HepG2 (cell line): ENCODE data around the gene CPED1. TPM values are rescaled to one million over a fixed set of nuclear protein-coding genes. Genes with fewer than 3 reads are reported as not detected.

Experiments used
- ATAC-seq: fragments of 200-7000 bp; cut with Tn5 transposase; 3 replicates; pipeline ENCODE4 v1.9.1; 2020; ENCODE audit warnings: mild to moderate bottlenecking, moderate library complexity
- BruUV-seq: library from RNA; stranded (reverse); fragments of 400-500 nt; replicated peaks from 2 replicates; lab custom pipeline; 2021; lab: Mats Ljungman, UMichigan
- CTCF ChIA-PET: fragments of 300-600 bp; formaldehyde crosslinking; extraction: SDS; loops from one replicate; lab custom pipeline; 2021; ENCODE audit warnings: low total read pairs, inconsistent platforms, low intra/inter-chr PET ratio; lab: Yijun Ruan, JAX
- POLR2A ChIA-PET: fragments of 350-600 bp; sonication (Branson Sonifier 250); formaldehyde crosslinking; loops from one replicate; lab custom pipeline; 2020; ENCODE audit warnings: antibody characterized with exemption, inconsistent platforms; lab: Yijun Ruan, JAX
- DNase-seq: peaks from one replicate; pipeline ENCODE4 v3.0.0-alpha.2; 2015; ENCODE audit warnings: low spot score
- FAIRE-seq: peaks from 3 replicates; lab custom pipeline; 2011; peaks lifted over from hg19 to GRCh38; lab: Jason Lieb, UNC
- H2AFZ ChIP-seq: one replicate; pipeline ENCODE4 v1.6.1; 2011; ENCODE audit warnings: low read length, inconsistent platforms
- H3K27ac ChIP-seq: fragments of 300-600 bp; 3 replicates; pipeline ENCODE4 v1.8.0; 2011; ENCODE audit warnings: mixed run types, mild to moderate bottlenecking, mixed read lengths, low read length, inconsistent platforms; ENCODE audit not compliant: insufficient read depth; ENCODE audit errors: extremely low read length
- H3K27me3 ChIP-seq, 2 experiments: fragments of 200-600 bp in 1 of 2; 2 replicates in 1 of 2; 3 replicates in 1 of 2; pipeline versions ENCODE4 v1.6.0 to v1.8.0; 2011; ENCODE audit warnings: low read length in 2 of 2, mild to moderate bottlenecking in 2 of 2, moderate library complexity in 2 of 2, inconsistent platforms in 1 of 2; ENCODE audit not compliant: insufficient read depth in 2 of 2, control insufficient read depth in 1 of 2
- H3K36me3 ChIP-seq, 2 experiments: fragments of 200-600 bp in 1 of 2; replicated peaks in 1 of 2; 2 replicates in 1 of 2; 3 replicates in 1 of 2; pipeline versions ENCODE4 v1.5.1 to v1.8.0; 2011; ENCODE audit warnings: low read length in 2 of 2, inconsistent platforms in 1 of 2; ENCODE audit not compliant: insufficient read depth in 2 of 2, control insufficient read depth in 1 of 2
- H3K4me1 ChIP-seq: 2 replicates; pipeline ENCODE4 v1.5.1; 2012; ENCODE audit warnings: low read length, inconsistent platforms; ENCODE audit not compliant: insufficient read depth
- H3K4me2 ChIP-seq: 2 replicates; pipeline ENCODE4 v1.6.0; 2011; ENCODE audit warnings: low read depth, low read length, inconsistent platforms
- H3K4me3 ChIP-seq, 3 experiments: fragments of 200-600 bp in 1 of 3; sonication (generic), shearing (Covaris generic) in 1 of 3; replicated peaks in 1 of 3; 2 replicates each; pipeline ENCODE4 v1.5.1; 2011 to 2016; ENCODE audit warnings: low read length in 3 of 3, inconsistent platforms in 2 of 3, low read depth in 2 of 3, mild to moderate bottlenecking in 2 of 3, control low read depth in 1 of 3, mixed read lengths in 1 of 3; ENCODE audit not compliant: insufficient read depth in 1 of 3
- H3K79me2 ChIP-seq: one replicate; pipeline ENCODE4 v1.6.1; 2011; ENCODE audit warnings: low read length, inconsistent platforms; ENCODE audit not compliant: insufficient read depth
- H3K9ac ChIP-seq: 2 replicates; pipeline ENCODE4 v1.6.0; 2011; ENCODE audit warnings: mild to moderate bottlenecking, low read depth, low read length, inconsistent platforms; ENCODE audit not compliant: insufficient read depth
- H3K9me3 ChIP-seq: 2 replicates; pipeline ENCODE4 v1.5.1; 2012; ENCODE audit warnings: mild to moderate bottlenecking, low read length
- H4K20me1 ChIP-seq: 2 replicates; pipeline ENCODE4 v1.6.0; 2011; ENCODE audit warnings: inconsistent platforms, mild to moderate bottlenecking, low read length, moderate library complexity; ENCODE audit not compliant: insufficient read depth
- CENPX ChIP-seq: sonication (generic); formaldehyde crosslinking; IDR thresholded peaks from 2 replicates; pipeline ENCODE4 v1.9.0; 2021; ENCODE audit warnings: mild to moderate bottlenecking, missing genetic modification reagents, moderate library complexity
- JDP2 ChIP-seq: sonication (generic); formaldehyde crosslinking; IDR thresholded peaks from 2 replicates; pipeline ENCODE4 v1.8.1; 2022; ENCODE audit warnings: missing genetic modification reagents, borderline replicate concordance
- KLF15 ChIP-seq: sonication (generic); formaldehyde crosslinking; IDR thresholded peaks from 2 replicates; pipeline ENCODE4 v1.8.1; 2023; ENCODE audit warnings: borderline replicate concordance, mild to moderate bottlenecking, inconsistent platforms, missing genetic modification reagents, mixed read lengths
- NR2C2 ChIP-seq: sonication (generic); formaldehyde crosslinking; IDR thresholded peaks from 2 replicates; pipeline ENCODE4 v1.4.0; 2020; ENCODE audit warnings: missing genetic modification reagents, mild to moderate bottlenecking, moderate library complexity, borderline replicate concordance
- RELA ChIP-seq: sonication (generic); formaldehyde crosslinking; IDR thresholded peaks from 2 replicates; pipeline ENCODE4 v1.4.0; 2020; ENCODE audit warnings: missing genetic modification reagents
- U2AF1 ChIP-seq: fragments of 200-400 bp; formaldehyde crosslinking; optimal IDR thresholded peaks from 2 replicates; pipeline ENCODE3; 2017; ENCODE audit warnings: mild to moderate bottlenecking, low read depth, low read length
- ZFP91 ChIP-seq: sonication (generic); formaldehyde crosslinking; IDR thresholded peaks from 2 replicates; pipeline ENCODE4 v1.9.0; 2022; ENCODE audit warnings: missing genetic modification reagents, mild to moderate bottlenecking, borderline replicate concordance
- ZKSCAN8 ChIP-seq: IDR thresholded peaks from 2 replicates; pipeline ENCODE4 v1.6.1; 2016; ENCODE audit warnings: borderline replicate concordance, missing genetic modification reagents, missing compliant biosample characterization
- ZNF598 ChIP-seq: sonication (generic); formaldehyde crosslinking; IDR thresholded peaks from 2 replicates; pipeline ENCODE4 v1.5.1; 2020; ENCODE audit warnings: mild to moderate bottlenecking, missing genetic modification reagents, borderline replicate concordance
- ZNF674 ChIP-seq: sonication (generic); formaldehyde crosslinking; IDR thresholded peaks from 2 replicates; pipeline ENCODE4 v1.5.0; 2020; ENCODE audit warnings: low read depth, mild to moderate bottlenecking, missing genetic modification reagents
- WGBS: methylation state at CpG from one replicate; pipeline ENCODE4 v1.1.6; 2017; ENCODE audit warnings: low lambda C conversion rate; 5-methylcytosine and 5-hydroxymethylcytosine counted together
- in situ Hi-C: cut with HindIII; loops from 2 replicates; pipeline ENCODE4 v1.10.0; 2017; ENCODE audit warnings: low pct_unique_long_range_greater_than_20kb; ENCODE audit not compliant: extremely low pct_ligation_motif_present
- intact Hi-C: fragments of 100-400 bp; cut with micrococcal nuclease; formaldehyde crosslinking; loops from one replicate; pipeline ENCODE4 v1.10.0; 2022; ENCODE audit not compliant: unreplicated experiment
- polyA plus RNA-seq, 8 experiments: library from polyadenylated mRNA; depleted of rRNA in 3 of 8; stranded (reverse) in 7 of 8; unstranded in 1 of 8; fragments of >200 nt; fragmentation: Illumina TruSeq in 4 of 8; extraction: Trizol in 4 of 8; gene quantifications; 2 replicates each; pipeline versions ENCODE4 v1.2.1 to v1.2.3, GENCODE V29; 2011 to 2016; ENCODE audit warnings: low read depth in 4 of 8, missing spikeins in 1 of 8, mixed read lengths in 1 of 8; ENCODE audit not compliant: insufficient read depth in 1 of 8
- total RNA-seq, 5 experiments: library from RNA; depleted of rRNA; stranded (reverse); fragments of >200 nt; fragmentation: Illumina TruSeq; extraction: Trizol; gene quantifications; 2 replicates each; pipeline ENCODE4 v1.2.3, GENCODE V29; 2016; ENCODE audit warnings: low read depth in 1 of 5
- TF ChIP-seq, protein P1 (sequence below): IDR thresholded peaks from 2 replicates; pipeline ENCODE4 v1.6.1; 2018; ENCODE audit warnings: missing genetic modification reagents
- TF ChIP-seq, protein P2 (sequence below): sonication (generic); formaldehyde crosslinking; IDR thresholded peaks from 2 replicates; pipeline ENCODE4 v1.8.0; 2022; ENCODE audit warnings: mild to moderate bottlenecking, missing genetic modification reagents; ENCODE audit not compliant: insufficient replicate concordance

The CPED1 gene
- total and polyA plus RNA-seq, 2 of the 13 experiments (the other 11 are each of a cell fraction or from before 2014, with no cell fraction given): 11.5 to 27.0 TPM

DNA sequence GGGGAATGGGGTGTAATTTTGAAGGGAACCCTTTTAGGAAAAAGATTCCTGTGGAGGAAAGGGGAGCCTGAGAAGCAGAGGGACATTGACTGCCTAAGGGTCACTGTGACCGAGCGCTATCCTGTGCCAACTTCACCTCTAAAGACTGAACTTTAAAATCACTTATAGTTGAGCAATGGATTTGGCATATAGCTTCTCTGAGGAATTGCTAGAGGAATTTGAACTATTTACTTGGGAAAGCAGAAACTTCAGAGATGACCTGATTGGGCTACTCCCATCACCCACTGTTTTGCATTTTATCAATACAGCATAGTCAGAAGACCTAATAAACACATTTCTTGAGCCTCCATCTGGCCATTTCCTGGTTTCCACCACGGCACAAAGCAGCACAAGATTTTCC, 316.6 kb downstream of the CPED1 start:
- ChIA-PET POLR2A (no interaction called here), CTCF (no interaction called here)
- DNase-seq: no peak
- Histone ChIP-seq H4K20me1 (no peaks in the 10 kb centered on the region), H3K27ac (no peak overlapping the region), H3K9me3 (no peaks in the 10 kb centered on the region), H2AFZ (no peak overlapping the region), H3K9ac (no peak overlapping the region), H3K4me3 (no peak overlapping the region), H3K79me2 (no peaks in the 10 kb centered on the region), H3K4me1 (no peaks in the 10 kb centered on the region), H3K27me3 (no peaks in the 10 kb centered on the region; a peak in 1 of 5 replicates), H3K4me2 (no peak overlapping the region), H3K36me3 (no peaks in the 10 kb centered on the region)
- TF ChIP-seq ZNF598 (no peak), KLF15 (no peak), JDP2 (CRISPR knock-in tag) (no peak), CENPX (CRISPR knock-in tag) (no peak), U2AF1 (no peak), RELA (CRISPR knock-in tag) (no peak), ZNF674 (CRISPR knock-in tag) (no peak), ZKSCAN8 (CRISPR knock-in tag) (no peak), NR2C2 (CRISPR knock-in tag) (no peak), ZFP91 (CRISPR knock-in tag) (no peak)
- TF ChIP-seq, protein P1, sequence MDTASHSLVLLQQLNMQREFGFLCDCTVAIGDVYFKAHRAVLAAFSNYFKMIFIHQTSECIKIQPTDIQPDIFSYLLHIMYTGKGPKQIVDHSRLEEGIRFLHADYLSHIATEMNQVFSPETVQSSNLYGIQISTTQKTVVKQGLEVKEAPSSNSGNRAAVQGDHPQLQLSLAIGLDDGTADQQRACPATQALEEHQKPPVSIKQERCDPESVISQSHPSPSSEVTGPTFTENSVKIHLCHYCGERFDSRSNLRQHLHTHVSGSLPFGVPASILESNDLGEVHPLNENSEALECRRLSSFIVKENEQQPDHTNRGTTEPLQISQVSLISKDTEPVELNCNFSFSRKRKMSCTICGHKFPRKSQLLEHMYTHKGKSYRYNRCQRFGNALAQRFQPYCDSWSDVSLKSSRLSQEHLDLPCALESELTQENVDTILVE (CRISPR knock-in tag): no peak
- TF ChIP-seq, protein P2, sequence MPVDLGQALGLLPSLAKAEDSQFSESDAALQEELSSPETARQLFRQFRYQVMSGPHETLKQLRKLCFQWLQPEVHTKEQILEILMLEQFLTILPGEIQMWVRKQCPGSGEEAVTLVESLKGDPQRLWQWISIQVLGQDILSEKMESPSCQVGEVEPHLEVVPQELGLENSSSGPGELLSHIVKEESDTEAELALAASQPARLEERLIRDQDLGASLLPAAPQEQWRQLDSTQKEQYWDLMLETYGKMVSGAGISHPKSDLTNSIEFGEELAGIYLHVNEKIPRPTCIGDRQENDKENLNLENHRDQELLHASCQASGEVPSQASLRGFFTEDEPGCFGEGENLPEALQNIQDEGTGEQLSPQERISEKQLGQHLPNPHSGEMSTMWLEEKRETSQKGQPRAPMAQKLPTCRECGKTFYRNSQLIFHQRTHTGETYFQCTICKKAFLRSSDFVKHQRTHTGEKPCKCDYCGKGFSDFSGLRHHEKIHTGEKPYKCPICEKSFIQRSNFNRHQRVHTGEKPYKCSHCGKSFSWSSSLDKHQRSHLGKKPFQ (CRISPR knock-in tag): no peak
- no peak for FAIRE-seq
- WGBS: 4% methylated on average over 3 of the region's 3 CpGs
- no peak for ATAC-seq
- in situ Hi-C loops: no loop called here
- intact Hi-C loops: no loop called here
- BruUV-seq: no TSS peak
